Measurements from ENCODE around the gene CD33.

DNA sequence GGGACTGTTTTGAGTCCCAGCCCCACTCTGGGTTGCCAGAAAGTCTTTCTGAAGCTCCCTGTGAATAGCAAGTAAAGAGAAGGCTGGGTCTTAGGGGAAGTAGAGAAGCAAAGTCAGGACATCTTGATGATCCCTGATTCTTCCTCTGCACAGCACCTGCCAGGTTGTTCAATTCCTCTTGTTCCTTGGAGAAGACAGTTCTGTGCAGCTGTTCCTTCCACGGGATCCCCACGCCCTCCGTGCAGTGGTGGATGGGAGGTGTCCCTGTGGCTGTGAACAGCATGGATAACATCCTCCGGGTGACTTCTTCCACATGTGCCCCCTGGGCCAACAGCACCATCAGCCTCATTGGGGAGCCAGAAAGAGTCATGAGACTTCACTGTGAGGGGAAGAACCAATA lies 57.5 kb downstream of the CD33 start:
- TF ChIP-seq, protein P1, sequence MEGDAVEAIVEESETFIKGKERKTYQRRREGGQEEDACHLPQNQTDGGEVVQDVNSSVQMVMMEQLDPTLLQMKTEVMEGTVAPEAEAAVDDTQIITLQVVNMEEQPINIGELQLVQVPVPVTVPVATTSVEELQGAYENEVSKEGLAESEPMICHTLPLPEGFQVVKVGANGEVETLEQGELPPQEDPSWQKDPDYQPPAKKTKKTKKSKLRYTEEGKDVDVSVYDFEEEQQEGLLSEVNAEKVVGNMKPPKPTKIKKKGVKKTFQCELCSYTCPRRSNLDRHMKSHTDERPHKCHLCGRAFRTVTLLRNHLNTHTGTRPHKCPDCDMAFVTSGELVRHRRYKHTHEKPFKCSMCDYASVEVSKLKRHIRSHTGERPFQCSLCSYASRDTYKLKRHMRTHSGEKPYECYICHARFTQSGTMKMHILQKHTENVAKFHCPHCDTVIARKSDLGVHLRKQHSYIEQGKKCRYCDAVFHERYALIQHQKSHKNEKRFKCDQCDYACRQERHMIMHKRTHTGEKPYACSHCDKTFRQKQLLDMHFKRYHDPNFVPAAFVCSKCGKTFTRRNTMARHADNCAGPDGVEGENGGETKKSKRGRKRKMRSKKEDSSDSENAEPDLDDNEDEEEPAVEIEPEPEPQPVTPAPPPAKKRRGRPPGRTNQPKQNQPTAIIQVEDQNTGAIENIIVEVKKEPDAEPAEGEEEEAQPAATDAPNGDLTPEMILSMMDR (IDR thresholded peaks at IDR 0.05), result no peak
- TF ChIP-seq POLR2A (IDR thresholded peaks at IDR 0.05), result no peak
